ENCODE measurements around the gene ZNF14. TPM values are rescaled to one million over a fixed set of nuclear protein-coding genes. Genes with fewer than 3 reads are reported as not detected.

Gene ZNF14
- total and polyA plus RNA-seq, 2 of the 13 experiments (the other 11 are each of a cell fraction or from before 2014, with no cell fraction given): 1.9 to 6.2 TPM

GRCh38 chr19:19662871-19663255, 70.0 kb downstream of the ZNF14 start:
- in situ Hi-C loops (cut with HindIII; ENCODE audit: extremely low pct_ligation_motif_present, low pct_unique_long_range_greater_than_20kb) (no loop called here), intact Hi-C loops (cut with micrococcal nuclease; ENCODE audit: unreplicated experiment) (loop anchor here (2.0 kb wide), 1 partner anchor 204 kb away; no protein-coding TSS in a partner anchor)
- ChIA-PET CTCF (ENCODE audit: low intra/inter-chr PET ratio, low total read pairs) (no interaction called here), POLR2A (interaction anchor here (1.0 to 1.6 kb wide), 2 partner anchors 113 to 203 kb away, joined by 3 to 5 read pairs; partner anchors contain the start of gene ZNF253)
- peak overlapping the region; percentile 92 for H3K4me2 ChIP-seq (ENCODE audit: low read depth, low read length)
- WGBS (ENCODE audit: low lambda C conversion rate): 8% methylated on average over 6 of the region's 17 CpGs
- no peaks in the 10 kb centered on the region; a peak in 1 of 5 replicates for H3K27me3 ChIP-seq (ENCODE audit: control insufficient read depth in 1 of 2, insufficient read depth in 2 of 2, low read length in 2 of 2)
- peaks cover 53% of the 10 kb centered on the region for H3K4me1 ChIP-seq (ENCODE audit: insufficient read depth, low read length)
- H3K4me3 ChIP-seq (replicated peaks in 1 of 3; ENCODE audit: insufficient read depth in 1 of 3, low read depth in 2 of 3, low read length in 3 of 3): peak overlapping the region; percentile 79 to 99 (median 95)
- FAIRE-seq (no peak), DNase-seq (ENCODE audit: low spot score) (peak; percentile 22), ATAC-seq (peak; percentile 10)
- H4K20me1 ChIP-seq (ENCODE audit: insufficient read depth, low read length): peaks cover 20% of the 10 kb centered on the region
- no TSS peak for BruUV-seq (replicated peaks)
- no peaks in the 10 kb centered on the region for H3K9me3 ChIP-seq (ENCODE audit: low read length)
- peak overlapping the region; percentile 92 for H3K9ac ChIP-seq (ENCODE audit: insufficient read depth, low read depth, low read length)
- H2AFZ ChIP-seq (ENCODE audit: low read length): no peak overlapping the region
- peak overlapping the region; percentile 97 for H3K27ac ChIP-seq (ENCODE audit: extremely low read length, insufficient read depth, low read length)
- peaks cover 17 to 20% of the 10 kb centered on the region in 2 experiments; a peak in 4 of 5 replicates for H3K36me3 ChIP-seq (replicated peaks in 1 of 2; ENCODE audit: control insufficient read depth in 1 of 2, insufficient read depth in 2 of 2, low read length in 2 of 2)
- H3K79me2 ChIP-seq (ENCODE audit: insufficient read depth, low read length): peaks cover 32% of the 10 kb centered on the region
- TF ChIP-seq NFE2 (CRISPR knock-in tag; IDR thresholded peaks at IDR 0.05) (no peak), ZNF724P (CRISPR knock-in tag; IDR thresholded peaks at IDR 0.05; ENCODE audit: borderline replicate concordance) (0 out of 2 replicates have a peak, but pooled peaks have one; percentile 84), FOXK2 (IDR thresholded peaks at IDR 0.05) (no peak), LCORL (IDR thresholded peaks at IDR 0.05) (no peak), LCORL (CRISPR knock-in tag; IDR thresholded peaks at IDR 0.05) (no peak), ATF4 (CRISPR knock-in tag; IDR thresholded peaks at IDR 0.05) (peak in 1 of 2 experiments; percentile 27; a peak in 1 of 4 replicates), ZNF296 (CRISPR knock-in tag; conservative IDR thresholded peaks at IDR 0.05) (no peak), ZNF138 (CRISPR knock-in tag; IDR thresholded peaks at IDR 0.05; ENCODE audit: low read depth) (no peak), ZNF839 (CRISPR knock-in tag; IDR thresholded peaks at IDR 0.05; ENCODE audit: borderline replicate concordance) (no peak), MYNN (CRISPR knock-in tag; IDR thresholded peaks at IDR 0.05; ENCODE audit: low read depth) (peak; percentile 54; the same call in 1 of the 2 replicates), E2F1 (CRISPR knock-in tag; IDR thresholded peaks at IDR 0.05) (no peak), ZNF253 (CRISPR knock-in tag; IDR thresholded peaks at IDR 0.05; ENCODE audit: borderline replicate concordance) (no peak), DDIT3 (CRISPR knock-in tag; IDR thresholded peaks at IDR 0.05) (no peak), ZNF589 (CRISPR knock-in tag; conservative IDR thresholded peaks at IDR 0.05) (0 out of 2 replicates have a peak, but pooled peaks have one; percentile 12), ZBTB21 (CRISPR knock-in tag; IDR thresholded peaks at IDR 0.05) (peak; percentile 39; the same call in 1 of the 2 replicates), MTERF4 (CRISPR knock-in tag; IDR thresholded peaks at IDR 0.05) (peak; percentile 57; the same call in 1 of the 2 replicates), ZNF672 (CRISPR knock-in tag; IDR thresholded peaks at IDR 0.05) (no peak), REL (CRISPR knock-in tag; conservative IDR thresholded peaks at IDR 0.05) (0 out of 2 replicates have a peak, but pooled peaks have one; percentile 37), POLR2G (IDR thresholded peaks at IDR 0.05; ENCODE audit: low read depth, low read length) (no peak), STAT5B (CRISPR knock-in tag; IDR thresholded peaks at IDR 0.05) (no peak)
